Measurements from ENCODE around the gene PDZD8. TPM values are rescaled to one million over a fixed set of nuclear protein-coding genes. Genes with fewer than 3 reads are reported as not detected.

Gene PDZD8
- total RNA-seq, 4 donors from 2014 or later: 32.1 to 43.7 (median 38.0) TPM

DNA sequence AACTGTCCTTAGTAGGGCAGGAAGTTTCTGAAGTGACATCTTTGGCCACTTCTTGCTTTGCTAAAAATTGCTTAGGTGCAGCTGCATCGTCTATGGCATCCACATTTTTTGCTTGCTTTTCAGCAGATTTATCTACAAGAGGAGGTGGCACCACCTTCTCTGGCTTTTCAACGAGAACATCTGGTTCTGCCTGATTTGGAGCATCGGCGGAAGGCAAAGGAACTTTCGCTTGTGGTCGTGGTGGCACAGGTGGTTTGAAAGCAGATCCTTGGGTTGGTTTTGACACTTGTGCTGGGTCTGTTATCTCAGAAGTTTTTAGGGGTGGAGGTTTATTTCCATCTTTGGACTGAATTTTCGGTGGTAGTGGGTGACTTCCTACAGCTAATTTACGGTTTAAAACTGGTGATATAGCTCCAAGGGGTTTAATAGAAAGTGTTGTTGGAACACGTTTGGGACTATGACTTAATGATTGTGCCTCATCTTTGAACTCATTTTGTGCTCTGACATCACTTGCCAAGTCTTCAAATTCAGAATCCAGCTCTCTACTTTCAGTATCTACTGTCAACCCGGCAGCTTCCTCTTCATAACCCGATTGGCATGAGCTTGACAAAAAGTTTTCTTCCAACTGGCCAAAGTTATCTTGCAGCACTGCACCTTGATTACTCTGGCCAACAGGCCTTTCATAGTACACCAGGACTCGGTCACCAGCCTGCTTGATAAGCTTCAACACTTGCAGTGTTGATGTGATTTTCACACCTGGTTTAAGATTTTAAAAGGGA, 90.3 kb downstream of the PDZD8 start:
- intact Hi-C loops (cut with DNase I): no loop called here
- H3K4me3 ChIP-seq: no peak overlapping the region

DNA sequence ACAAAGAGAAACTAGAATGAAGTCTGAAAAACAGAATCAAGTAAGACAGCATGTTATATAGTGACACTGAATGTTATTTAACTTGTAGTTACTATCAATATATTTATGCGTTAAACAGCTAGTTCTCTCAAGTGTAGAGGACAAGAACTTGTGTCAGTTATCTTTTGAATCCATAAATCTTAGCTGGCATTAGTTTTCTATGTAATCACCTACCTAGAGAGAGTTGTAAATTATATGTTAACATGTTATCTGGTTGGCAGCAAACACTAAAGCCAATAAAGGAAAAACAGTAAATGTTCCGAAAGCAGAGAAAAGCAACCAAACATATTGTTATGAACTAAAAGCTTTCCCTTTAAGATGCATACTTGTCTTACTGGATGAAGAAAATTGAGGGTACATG, 97.6 kb downstream of the PDZD8 start:
- Histone ChIP-seq H3K36me3 (no peaks in the 10 kb centered on the region), H3K27me3 (no peaks in the 10 kb centered on the region), H3K9me3 (no peaks in the 10 kb centered on the region), H3K4me3 (no peak overlapping the region), H3K27ac (replicated peaks in 1 of 4) (no peak overlapping the region), H3K4me1 (no peaks in the 10 kb centered on the region)
- 96% methylated on average over 2 of the region's 2 CpGs for WGBS
- TF ChIP-seq EP300 (IDR thresholded peaks at IDR 0.05) (no peak), POLR2A (IDR thresholded peaks at IDR 0.05; ENCODE audit: low read depth) (no peak), POLR2AphosphoS5 (IDR thresholded peaks at IDR 0.05) (no peak)
- TF ChIP-seq, protein P1, sequence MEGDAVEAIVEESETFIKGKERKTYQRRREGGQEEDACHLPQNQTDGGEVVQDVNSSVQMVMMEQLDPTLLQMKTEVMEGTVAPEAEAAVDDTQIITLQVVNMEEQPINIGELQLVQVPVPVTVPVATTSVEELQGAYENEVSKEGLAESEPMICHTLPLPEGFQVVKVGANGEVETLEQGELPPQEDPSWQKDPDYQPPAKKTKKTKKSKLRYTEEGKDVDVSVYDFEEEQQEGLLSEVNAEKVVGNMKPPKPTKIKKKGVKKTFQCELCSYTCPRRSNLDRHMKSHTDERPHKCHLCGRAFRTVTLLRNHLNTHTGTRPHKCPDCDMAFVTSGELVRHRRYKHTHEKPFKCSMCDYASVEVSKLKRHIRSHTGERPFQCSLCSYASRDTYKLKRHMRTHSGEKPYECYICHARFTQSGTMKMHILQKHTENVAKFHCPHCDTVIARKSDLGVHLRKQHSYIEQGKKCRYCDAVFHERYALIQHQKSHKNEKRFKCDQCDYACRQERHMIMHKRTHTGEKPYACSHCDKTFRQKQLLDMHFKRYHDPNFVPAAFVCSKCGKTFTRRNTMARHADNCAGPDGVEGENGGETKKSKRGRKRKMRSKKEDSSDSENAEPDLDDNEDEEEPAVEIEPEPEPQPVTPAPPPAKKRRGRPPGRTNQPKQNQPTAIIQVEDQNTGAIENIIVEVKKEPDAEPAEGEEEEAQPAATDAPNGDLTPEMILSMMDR (IDR thresholded peaks at IDR 0.05): no peak
- intact Hi-C loops (cut with DNase I): no loop called here
- no peak for DNase-seq (ENCODE audit: extremely low spot score)

More for the DNA sequence above, 90.3 kb downstream of the PDZD8 start:
- Histone ChIP-seq H3K36me3 (peaks cover 10 to 42% (median 31%) of the 10 kb centered on the region in 4 donors), H3K27me3 (no peaks in the 10 kb centered on the region), H3K9me3 (no peaks in the 10 kb centered on the region), H3K27ac (replicated peaks in 1 of 4) (no peak overlapping the region), H3K4me1 (no peaks in the 10 kb centered on the region)
- TF ChIP-seq POLR2AphosphoS5 (IDR thresholded peaks at IDR 0.05): no peak
- TF ChIP-seq POLR2A (IDR thresholded peaks at IDR 0.05; ENCODE audit: low read depth): no peak
- no peak for TF ChIP-seq EP300 (IDR thresholded peaks at IDR 0.05)
- TF ChIP-seq, protein P1 (IDR thresholded peaks at IDR 0.05): no peak
- 96% methylated on average over 12 of the region's 12 CpGs for WGBS
- no peak for DNase-seq (ENCODE audit: extremely low spot score)

DNA sequence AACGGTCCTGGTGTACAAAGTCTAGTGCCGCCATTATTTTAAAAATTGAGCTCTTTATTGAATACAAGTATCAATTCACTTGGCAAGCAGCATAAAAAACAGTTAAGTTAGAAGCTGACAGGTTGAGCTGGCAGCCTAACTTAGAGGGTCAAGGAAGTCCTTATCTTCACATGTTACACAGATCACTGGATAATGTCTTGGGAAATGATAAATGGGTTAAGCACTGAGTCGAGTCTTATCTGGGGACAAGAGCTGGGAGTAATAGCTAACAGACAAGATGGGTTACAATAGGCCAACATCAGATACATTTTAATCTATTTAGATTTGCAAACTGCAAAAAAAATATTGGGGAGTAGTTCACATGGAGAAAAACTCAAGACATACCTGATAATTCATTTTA, 100.1 kb downstream of the PDZD8 start:
- DNase-seq (ENCODE audit: extremely low spot score): no peak
- no peaks in the 10 kb centered on the region for H3K9me3 ChIP-seq
- intact Hi-C loops (cut with DNase I): no loop called here
- WGBS: 69% methylated on average over 3 of the region's 3 CpGs
- no peaks in the 10 kb centered on the region for H3K27me3 ChIP-seq
- H3K27ac ChIP-seq (replicated peaks in 1 of 4): no peak overlapping the region
- TF ChIP-seq EP300 (IDR thresholded peaks at IDR 0.05) (no peak), POLR2A (IDR thresholded peaks at IDR 0.05; ENCODE audit: low read depth) (no peak), POLR2AphosphoS5 (IDR thresholded peaks at IDR 0.05) (no peak)
- TF ChIP-seq, protein P1 (IDR thresholded peaks at IDR 0.05): no peak
- no peaks in the 10 kb centered on the region for H3K36me3 ChIP-seq
- no peaks in the 10 kb centered on the region for H3K4me1 ChIP-seq
- H3K4me3 ChIP-seq: no peak overlapping the region

DNA sequence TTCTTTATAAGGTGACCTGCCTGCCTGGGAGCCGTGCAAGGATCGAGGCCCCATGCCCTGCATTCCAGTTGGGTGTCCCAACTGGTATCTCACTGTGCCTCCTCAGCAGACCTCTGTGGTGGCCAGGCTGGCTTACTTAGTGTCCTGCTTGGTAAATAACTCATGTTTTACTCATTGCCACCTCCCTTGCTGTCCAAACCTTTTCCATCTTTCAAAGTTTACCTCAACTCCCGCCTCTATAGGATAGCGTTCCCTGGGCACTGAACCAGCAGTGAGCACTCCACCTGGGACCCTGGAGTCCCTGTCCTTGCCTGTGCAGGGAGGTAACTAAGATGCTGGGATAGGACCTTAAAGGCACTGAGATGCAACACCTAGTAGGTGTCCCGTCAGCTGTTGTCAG, 100.7 kb downstream of the PDZD8 start:
- H3K27me3 ChIP-seq: no peaks in the 10 kb centered on the region
- no peaks in the 10 kb centered on the region for H3K9me3 ChIP-seq
- H3K4me1 ChIP-seq: no peaks in the 10 kb centered on the region
- WGBS: 89% methylated on average over 5 of the region's 5 CpGs
- intact Hi-C loops (cut with DNase I): no loop called here
- TF ChIP-seq EP300 (IDR thresholded peaks at IDR 0.05) (no peak), POLR2AphosphoS5 (IDR thresholded peaks at IDR 0.05) (no peak), POLR2A (IDR thresholded peaks at IDR 0.05; ENCODE audit: low read depth) (no peak)
- TF ChIP-seq, protein P1 (IDR thresholded peaks at IDR 0.05): no peak
- H3K4me3 ChIP-seq: no peak overlapping the region
- H3K27ac ChIP-seq (replicated peaks in 1 of 4): no peak overlapping the region
- DNase-seq (ENCODE audit: extremely low spot score): peak; percentile 77
- H3K36me3 ChIP-seq: no peaks in the 10 kb centered on the region
